Kidney (tissue), 14 donors: ENCODE measurements around the gene CCDC69. TPM values are rescaled to one million over a fixed set of nuclear protein-coding genes. Genes with fewer than 3 reads are reported as not detected.

Source experiments
- DNase-seq, 5 donors: peaks; one replicate each; pipeline ENCODE4 v3.0.0-alpha.2; 2013 to 2020
- FAIRE-seq: peaks from 2 replicates; lab custom pipeline; 2012; peaks lifted over from hg19 to GRCh38; lab: Jason Lieb, UNC
- H3K27ac ChIP-seq, 2 donors: one replicate each; pipeline ENCODE4 v1.7.0; 2013; ENCODE audit warnings: low read depth in 2 of 2, low read length in 2 of 2, inconsistent platforms in 1 of 2
- H3K27me3 ChIP-seq: one replicate; pipeline ENCODE4 v1.7.1; 2013; ENCODE audit warnings: low read length, inconsistent platforms; ENCODE audit not compliant: control insufficient read depth, insufficient read depth
- H3K36me3 ChIP-seq, 3 donors: one replicate each; pipeline versions ENCODE4 v1.7.0 to v1.7.1; 2013; ENCODE audit warnings: low read length in 3 of 3, control low read depth in 1 of 3, inconsistent platforms in 1 of 3; ENCODE audit not compliant: insufficient read depth in 3 of 3, control insufficient read depth in 2 of 3
- H3K4me1 ChIP-seq, 3 donors: one replicate each; pipeline versions ENCODE4 v1.7.0 to v1.7.1; 2013; ENCODE audit warnings: low read length in 3 of 3, inconsistent platforms in 1 of 3, low read depth in 1 of 3; ENCODE audit not compliant: control insufficient read depth in 2 of 3, insufficient read depth in 2 of 3
- H3K4me3 ChIP-seq, 3 donors: one replicate each; pipeline versions ENCODE4 v1.7.0 to v1.8.1; 2013; ENCODE audit warnings: low read length in 3 of 3, control low read depth in 1 of 3, inconsistent platforms in 1 of 3
- H3K9ac ChIP-seq, 3 donors: one replicate each; pipeline versions ENCODE4 v1.7.0 to v1.7.1; 2013; ENCODE audit warnings: low read length in 3 of 3, control low read depth in 1 of 3, inconsistent platforms in 1 of 3
- H3K9me3 ChIP-seq, 3 donors: one replicate each; pipeline versions ENCODE4 v1.7.0 to v1.7.1; 2013; ENCODE audit warnings: low read length in 3 of 3, control low read depth in 1 of 3, inconsistent platforms in 1 of 3; ENCODE audit not compliant: control insufficient read depth in 2 of 3, insufficient read depth in 1 of 3
- intact Hi-C: fragments of 100-400 bp; cut with DNase I; formaldehyde crosslinking; loops from one replicate; pipeline ENCODE4 v1.11.1; 2022
- polyA plus RNA-seq: library from polyadenylated mRNA; stranded (reverse); fragments of 350-450 nt; fragmentation: Illumina TruSeq; extraction: RNeasy Lipid Tissue Mini Kit (QIAGEN cat#74804); gene quantifications from one replicate; pipeline ENCODE4 v1.2.3, GENCODE V29; 2014; ENCODE audit warnings: low read depth, low replicate concordance; ENCODE audit not compliant: insufficient read depth
- total RNA-seq: library from RNA; stranded (reverse); fragmentation: NEBNext Ultra II Directional; extraction: Animal tissue kit (Norgen Biotek cat#: 25700); gene quantifications from one replicate; pipeline ENCODE4 v1.2.1, GENCODE V29; 2021
- TF ChIP-seq, protein P1 (sequence below): IDR thresholded peaks from 3 replicates; pipeline ENCODE4 v1.5.1; 2012; ENCODE audit warnings: mild to moderate bottlenecking, moderate library complexity, borderline replicate concordance; ENCODE audit not compliant: insufficient read depth; ENCODE audit errors: extremely low read depth
- donor health status: control.
- donor health status: control.
- donor health status: control.
- donor health status: control.
- donor health status: control.
- donor health status: DM: yes; HTN: yes; CAD: no.
- donor health status: Normal renal cell carcinoma (clear cell type).

CCDC69 gene
- total and polyA plus RNA-seq, 2 donors from 2014 or later, result 11.1 to 22.8 TPM

DNA sequence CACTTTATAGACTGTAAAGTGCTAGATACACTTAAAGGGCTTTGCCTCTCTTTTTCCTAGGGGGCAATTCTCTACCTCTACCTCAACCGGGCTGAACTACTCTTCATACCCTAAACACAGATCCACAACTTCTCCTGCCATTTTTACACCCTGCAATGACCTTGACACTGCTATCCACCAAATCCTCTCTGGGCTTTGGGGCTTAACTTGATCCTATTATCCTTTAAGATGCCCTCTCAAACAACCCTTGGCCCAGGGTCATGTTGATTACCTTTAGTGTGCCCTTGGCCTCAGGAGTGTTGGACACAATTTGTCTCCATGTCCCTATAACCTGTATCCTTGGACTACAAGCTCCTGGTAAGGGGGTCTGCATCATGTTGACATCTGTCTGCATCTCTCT lies 85.8 kb downstream of the CCDC69 start:
- H3K4me3 ChIP-seq, result no peak overlapping the region
- H3K27ac ChIP-seq, result no peak overlapping the region
- H3K9ac ChIP-seq, result no peak overlapping the region
- H3K36me3 ChIP-seq, result peaks cover 0 to 50% (median 43%) of the 10 kb centered on the region in 3 donors
- intact Hi-C loops, result no loop called here
- TF ChIP-seq, protein P1, sequence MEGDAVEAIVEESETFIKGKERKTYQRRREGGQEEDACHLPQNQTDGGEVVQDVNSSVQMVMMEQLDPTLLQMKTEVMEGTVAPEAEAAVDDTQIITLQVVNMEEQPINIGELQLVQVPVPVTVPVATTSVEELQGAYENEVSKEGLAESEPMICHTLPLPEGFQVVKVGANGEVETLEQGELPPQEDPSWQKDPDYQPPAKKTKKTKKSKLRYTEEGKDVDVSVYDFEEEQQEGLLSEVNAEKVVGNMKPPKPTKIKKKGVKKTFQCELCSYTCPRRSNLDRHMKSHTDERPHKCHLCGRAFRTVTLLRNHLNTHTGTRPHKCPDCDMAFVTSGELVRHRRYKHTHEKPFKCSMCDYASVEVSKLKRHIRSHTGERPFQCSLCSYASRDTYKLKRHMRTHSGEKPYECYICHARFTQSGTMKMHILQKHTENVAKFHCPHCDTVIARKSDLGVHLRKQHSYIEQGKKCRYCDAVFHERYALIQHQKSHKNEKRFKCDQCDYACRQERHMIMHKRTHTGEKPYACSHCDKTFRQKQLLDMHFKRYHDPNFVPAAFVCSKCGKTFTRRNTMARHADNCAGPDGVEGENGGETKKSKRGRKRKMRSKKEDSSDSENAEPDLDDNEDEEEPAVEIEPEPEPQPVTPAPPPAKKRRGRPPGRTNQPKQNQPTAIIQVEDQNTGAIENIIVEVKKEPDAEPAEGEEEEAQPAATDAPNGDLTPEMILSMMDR, result no peak
- H3K9me3 ChIP-seq, result no peaks in the 10 kb centered on the region
- H3K4me1 ChIP-seq, result peaks cover 0 to 3% (median 0%) of the 10 kb centered on the region in 3 donors
- FAIRE-seq, result no peak
- no peak for DNase-seq
- no peaks in the 10 kb centered on the region for H3K27me3 ChIP-seq

GRCh38 chr5:151137067-151137825 lies 86.6 kb downstream of the CCDC69 start:
- TF ChIP-seq, protein P1, result no peak
- no peaks in the 10 kb centered on the region for H3K27me3 ChIP-seq
- FAIRE-seq, result no peak
- no peak overlapping the region for H3K4me3 ChIP-seq
- peaks cover 0 to 3% (median 0%) of the 10 kb centered on the region in 3 donors for H3K4me1 ChIP-seq
- no peak overlapping the region for H3K27ac ChIP-seq
- no peak for DNase-seq
- H3K9me3 ChIP-seq, result no peaks in the 10 kb centered on the region
- H3K36me3 ChIP-seq, result peaks cover 0 to 58% (median 50%) of the 10 kb centered on the region in 3 donors
- intact Hi-C loops, result no loop called here
- no peak overlapping the region for H3K9ac ChIP-seq

DNA sequence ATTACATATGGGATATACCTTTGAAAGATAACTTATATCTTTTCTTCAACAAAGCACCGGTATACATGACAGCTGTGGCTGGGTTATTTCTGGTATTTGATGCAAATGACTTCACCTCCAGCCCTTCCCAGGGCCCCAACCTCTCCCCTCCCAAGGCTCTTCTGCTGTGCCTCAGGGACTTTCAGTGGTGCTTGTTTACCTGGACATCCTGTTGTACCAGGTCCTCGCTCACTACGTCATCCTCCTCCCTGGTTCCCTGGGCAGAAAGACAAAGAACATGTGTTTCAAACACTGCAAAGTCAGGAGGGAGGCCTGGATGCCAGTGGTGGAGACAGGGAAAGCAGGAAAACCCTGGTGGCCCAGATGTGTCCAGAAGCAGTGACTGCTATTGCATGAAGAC lies 89.7 kb downstream of the CCDC69 start:
- Histone ChIP-seq H3K36me3 (peaks cover 0 to 71% (median 56%) of the 10 kb centered on the region in 3 donors), H3K4me1 (peaks cover 0 to 4% (median 0%) of the 10 kb centered on the region in 3 donors), H3K27ac (no peak overlapping the region), H3K9me3 (no peaks in the 10 kb centered on the region), H3K4me3 (no peak overlapping the region), H3K9ac (no peak overlapping the region), H3K27me3 (no peaks in the 10 kb centered on the region)
- DNase-seq (no peak), FAIRE-seq (no peak)
- intact Hi-C loops, result no loop called here
- TF ChIP-seq, protein P1, result no peak
